Activated naive CD4-positive, alpha-beta T cell (primary cell): Measurements from ENCODE around the gene CCDC92.

Experiments
- DNase-seq, 4 experiments: peaks; one replicate each; lab custom pipeline; 2025; lab: John Stamatoyannopoulos, UW

CCDC92 gene

GRCh38 chr12:123972457-123973401 is at the start of gene CCDC92, which contains the start of gene ZNF664:
Gene CCDC92 (minus strand): TSS chr12:123972831. CDS start chr12:123944305, 28,526 bp downstream.
Gene ZNF664 (plus strand): TSS chr12:123973215. CDS start chr12:124012145, 38,930 bp downstream.
- DNase-seq = peak; percentile 83 to 97 (median 92)

- no peak for DNase-seq
These were observed 49.5 kb upstream of the CCDC92 start for GRCh38 chr12:124022161-124022560.

GRCh38 chr12:124021007-124021406 is 48.4 kb upstream of the CCDC92 start:
- no peak for DNase-seq

- no peak for DNase-seq
These were observed 47.9 kb upstream of the CCDC92 start for GRCh38 chr12:124020514-124020949.

- no peak for DNase-seq
These were observed 46.5 kb upstream of the CCDC92 start for GRCh38 chr12:124019115-124019514.

GRCh38 chr12:124018539-124018938 is 45.9 kb upstream of the CCDC92 start:
- no peak for DNase-seq

- DNase-seq = no peak
These were observed 44.4 kb upstream of the CCDC92 start for GRCh38 chr12:124017064-124017463.

- no peak for DNase-seq
These were observed 43.1 kb upstream of the CCDC92 start for GRCh38 chr12:124015494-124016461.

- no peak for DNase-seq
These were observed 40.4 kb upstream of the CCDC92 start for GRCh38 chr12:124013073-124013472.

- no peak for DNase-seq
These were observed 38.9 kb upstream of the CCDC92 start for GRCh38 chr12:124011435-124012115.

- DNase-seq = no peak
These were observed 38.1 kb upstream of the CCDC92 start for GRCh38 chr12:124010687-124011086.

GRCh38 chr12:124009781-124010180 is 37.1 kb upstream of the CCDC92 start:
- DNase-seq = no peak

GRCh38 chr12:124008595-124008994 is 36.0 kb upstream of the CCDC92 start:
- DNase-seq = no peak

- no peak for DNase-seq
These were observed 35.4 kb upstream of the CCDC92 start for GRCh38 chr12:124007826-124008570.

GRCh38 chr12:124006846-124007713 is 34.4 kb upstream of the CCDC92 start:
- no peak for DNase-seq

- peak in 2 of 4 experiments; percentile 6 to 7 for DNase-seq
These were observed 33.6 kb upstream of the CCDC92 start for GRCh38 chr12:124006085-124006845.

GRCh38 chr12:124004233-124004875 is 31.7 kb upstream of the CCDC92 start:
- DNase-seq = no peak

- no peak for DNase-seq
These were observed 30.0 kb upstream of the CCDC92 start for GRCh38 chr12:124002654-124003053.
